ENCODE measurements around the gene KIRREL3.

KIRREL3 gene

DNA sequence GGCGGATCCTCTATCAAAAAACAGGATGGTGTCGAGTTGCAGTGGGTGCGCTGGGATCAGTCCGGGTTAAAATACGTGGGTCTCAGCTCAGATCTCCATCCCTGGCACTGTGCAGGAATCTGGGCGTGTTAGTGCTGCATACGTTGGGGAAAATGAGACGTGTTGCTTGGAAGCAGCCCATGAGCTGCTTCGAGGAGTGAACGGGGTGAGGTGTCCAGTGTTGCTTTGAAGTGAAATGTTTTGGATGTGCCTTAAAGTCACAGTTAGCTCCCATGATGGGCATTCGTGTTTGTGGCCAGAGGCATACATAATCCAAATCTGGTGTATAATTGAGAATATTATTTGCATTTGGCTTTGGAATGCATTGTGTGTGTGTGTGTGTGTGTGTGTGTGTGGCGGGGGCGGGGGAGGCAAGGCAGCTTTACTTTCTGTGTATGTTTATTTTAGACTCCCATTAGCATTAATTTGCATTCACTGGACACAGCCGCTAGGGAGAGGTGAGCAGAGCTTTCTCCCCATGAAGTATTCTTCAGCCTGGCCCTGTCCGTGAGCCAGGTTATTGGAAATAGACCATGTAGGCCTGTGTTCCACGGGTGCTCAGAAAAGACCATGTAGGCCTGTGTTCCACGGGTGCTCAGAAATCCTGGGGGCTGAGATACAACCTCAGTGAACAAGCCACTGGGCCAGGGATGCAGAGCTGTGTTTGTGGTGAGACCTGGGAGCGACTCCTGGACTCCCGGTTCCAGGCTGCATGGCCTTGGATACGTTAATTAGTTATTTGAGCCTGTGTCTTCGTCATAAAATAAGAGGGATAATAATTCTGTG, 510.5 kb downstream of the KIRREL3 start:
- Histone ChIP-seq H3K9ac (ENCODE audit: low read depth, low read length, poor library complexity) (no peak overlapping the region), H4K91ac (ENCODE audit: low read depth, low read length, poor library complexity) (no peak overlapping the region), H2BK5ac (ENCODE audit: low read length) (no peak overlapping the region), H3K27ac (replicated peaks; ENCODE audit: low read length) (no peak overlapping the region), H3K4me2 (ENCODE audit: insufficient read depth, low read length, poor library complexity, severe bottlenecking) (no peak overlapping the region), H3K27me3 (ENCODE audit: control insufficient read depth in 3 of 3, insufficient read depth in 3 of 3, low read depth in 1 of 3, low read length in 3 of 3) (peaks cover 0 to 11% (median 0%) of the 10 kb centered on the region in 3 experiments), H2AFZ (ENCODE audit: low read length) (no peak overlapping the region), H2BK12ac (ENCODE audit: low read length) (no peak overlapping the region), H2BK120ac (ENCODE audit: low read depth, low read length) (no peak overlapping the region), H3K79me1 (ENCODE audit: low read depth, low read length) (no peaks in the 10 kb centered on the region), H3K36me3 (replicated peaks in 1 of 2; ENCODE audit: control insufficient read depth in 2 of 2, insufficient read depth in 2 of 2, low read length in 2 of 2) (no peaks in the 10 kb centered on the region), H3K9me3 (replicated peaks in 1 of 2; ENCODE audit: control insufficient read depth in 2 of 2, insufficient read depth in 1 of 2, low read depth in 1 of 2, low read length in 2 of 2) (no peaks in the 10 kb centered on the region), H2BK15ac (ENCODE audit: low read length) (no peak overlapping the region), H3K14ac (ENCODE audit: low read length) (no peak overlapping the region), H3K23ac (ENCODE audit: low read depth, low read length, poor library complexity) (no peak overlapping the region), H3K4ac (ENCODE audit: low read length) (no peak overlapping the region), H4K8ac (ENCODE audit: low read depth, low read length) (no peak overlapping the region), H2AK5ac (ENCODE audit: low read depth, low read length) (no peak overlapping the region), H3K18ac (ENCODE audit: low read length) (no peak overlapping the region), H3K4me3 (ENCODE audit: low read length in 2 of 2) (no peak overlapping the region), H3K4me1 (ENCODE audit: control insufficient read depth in 2 of 2, insufficient read depth in 1 of 2, low read depth in 1 of 2, low read length in 2 of 2) (peaks cover 0 to 12% of the 10 kb centered on the region in 2 donors)
- WGBS, 2 donors (ENCODE audit: extremely low coverage in 2 of 2, insufficient read length in 2 of 2, insufficient replicate concordance in 1 of 2), result no CpG with 5 or more reads among the region's 21 CpGs
- DNase-seq (ENCODE audit: low spot score), result no peak

DNA sequence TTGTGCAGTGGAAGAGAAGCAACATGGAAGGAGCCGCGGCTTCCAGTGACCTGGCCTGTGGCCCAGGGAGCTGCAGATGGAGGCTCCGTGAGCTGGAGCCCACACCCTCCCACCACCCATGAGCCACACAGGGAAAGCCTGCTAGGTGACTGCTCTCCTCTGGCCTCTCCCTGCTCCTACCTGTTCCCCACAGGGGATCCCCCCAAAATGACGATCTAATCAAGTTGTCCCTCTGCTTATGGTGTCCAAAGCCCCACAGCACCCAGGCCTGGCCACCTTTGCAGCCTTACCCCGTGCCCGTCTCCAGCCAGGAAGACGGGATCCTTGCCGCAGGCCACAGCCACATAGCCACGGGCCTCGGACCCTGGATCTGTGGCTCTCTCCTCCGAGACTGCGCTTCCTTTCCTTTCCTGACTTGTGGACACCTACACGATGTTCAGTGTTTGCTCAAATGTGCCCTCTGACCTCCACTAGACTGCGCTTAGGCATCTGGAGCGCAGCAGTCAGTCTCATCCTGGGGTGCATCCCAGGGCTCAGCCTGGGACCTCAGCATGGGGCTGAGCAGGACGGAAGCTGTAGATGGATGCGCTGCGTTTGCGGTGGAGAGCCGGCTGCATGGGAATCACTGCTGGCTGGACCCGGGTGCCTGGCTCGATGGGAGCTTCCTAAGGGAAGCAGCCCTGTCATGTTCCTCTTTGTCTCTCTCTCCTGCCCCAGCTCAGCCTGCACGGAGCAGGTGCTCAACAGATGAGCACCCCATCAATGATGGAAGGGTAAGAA, 511.8 kb downstream of the KIRREL3 start:
- Histone ChIP-seq H3K23ac (ENCODE audit: low read depth, low read length, poor library complexity) (no peak overlapping the region), H3K79me1 (ENCODE audit: low read depth, low read length) (no peaks in the 10 kb centered on the region), H3K18ac (ENCODE audit: low read length) (peak overlapping the region; percentile 61), H3K4me3 (ENCODE audit: low read length in 2 of 2) (no peak overlapping the region), H2AK5ac (ENCODE audit: low read depth, low read length) (peak overlapping the region; percentile 53), H2AFZ (ENCODE audit: low read length) (no peak overlapping the region), H2BK15ac (ENCODE audit: low read length) (no peak overlapping the region), H3K4ac (ENCODE audit: low read length) (peak overlapping the region; percentile 10), H3K27ac (replicated peaks; ENCODE audit: low read length) (no peak overlapping the region), H4K8ac (ENCODE audit: low read depth, low read length) (no peak overlapping the region), H2BK5ac (ENCODE audit: low read length) (no peak overlapping the region), H2BK120ac (ENCODE audit: low read depth, low read length) (no peak overlapping the region), H2BK12ac (ENCODE audit: low read length) (peak overlapping the region; percentile 17), H3K9me3 (replicated peaks in 1 of 2; ENCODE audit: control insufficient read depth in 2 of 2, insufficient read depth in 1 of 2, low read depth in 1 of 2, low read length in 2 of 2) (no peaks in the 10 kb centered on the region), H3K36me3 (replicated peaks in 1 of 2; ENCODE audit: control insufficient read depth in 2 of 2, insufficient read depth in 2 of 2, low read length in 2 of 2) (no peaks in the 10 kb centered on the region), H3K4me2 (ENCODE audit: insufficient read depth, low read length, poor library complexity, severe bottlenecking) (no peak overlapping the region), H3K9ac (ENCODE audit: low read depth, low read length, poor library complexity) (no peak overlapping the region), H3K4me1 (ENCODE audit: control insufficient read depth in 2 of 2, insufficient read depth in 1 of 2, low read depth in 1 of 2, low read length in 2 of 2) (peaks cover 0 to 17% of the 10 kb centered on the region in 2 donors), H3K27me3 (ENCODE audit: control insufficient read depth in 3 of 3, insufficient read depth in 3 of 3, low read depth in 1 of 3, low read length in 3 of 3) (peaks cover 0 to 8% (median 0%) of the 10 kb centered on the region in 3 experiments), H4K91ac (ENCODE audit: low read depth, low read length, poor library complexity) (peak overlapping the region; percentile 28), H3K14ac (ENCODE audit: low read length) (peak overlapping the region; percentile 60)
- no CpG with 5 or more reads among the region's 23 CpGs for WGBS, 2 donors (ENCODE audit: extremely low coverage in 2 of 2, insufficient read length in 2 of 2, insufficient replicate concordance in 1 of 2)
- DNase-seq (ENCODE audit: low spot score), result no peak

DNA sequence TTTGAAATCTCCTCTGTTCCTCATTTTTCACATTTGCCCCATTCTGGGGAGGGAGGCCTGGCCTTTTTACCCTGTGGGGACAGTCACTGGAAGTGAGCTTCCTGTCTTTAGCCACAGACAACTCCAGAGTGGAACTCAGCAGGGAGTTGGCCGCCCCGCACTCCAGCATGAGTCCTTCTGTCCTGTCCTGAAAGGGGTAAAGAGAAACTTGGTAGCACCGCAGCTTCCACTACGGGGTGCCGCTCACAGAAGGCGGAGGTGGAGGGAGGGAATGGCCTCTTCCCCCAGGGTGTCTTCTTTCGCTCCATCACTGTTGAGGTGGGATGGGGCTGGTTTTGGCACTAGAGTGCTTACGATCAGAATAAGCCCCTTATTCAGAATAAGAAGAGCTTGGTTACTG, 512.9 kb downstream of the KIRREL3 start:
- H4K91ac ChIP-seq (ENCODE audit: low read depth, low read length, poor library complexity), result no peak overlapping the region
- H3K9me3 ChIP-seq (replicated peaks in 1 of 2; ENCODE audit: control insufficient read depth in 2 of 2, insufficient read depth in 1 of 2, low read depth in 1 of 2, low read length in 2 of 2), result no peaks in the 10 kb centered on the region
- WGBS, 2 donors (ENCODE audit: extremely low coverage in 2 of 2, insufficient read length in 2 of 2, insufficient replicate concordance in 1 of 2), result no CpG with 5 or more reads among the region's 8 CpGs
- no peak overlapping the region for H3K4me2 ChIP-seq (ENCODE audit: insufficient read depth, low read length, poor library complexity, severe bottlenecking)
- peaks cover 0 to 25% of the 10 kb centered on the region in 2 donors for H3K4me1 ChIP-seq (ENCODE audit: control insufficient read depth in 2 of 2, insufficient read depth in 1 of 2, low read depth in 1 of 2, low read length in 2 of 2)
- no peaks in the 10 kb centered on the region for H3K79me1 ChIP-seq (ENCODE audit: low read depth, low read length)
- no peak overlapping the region for H2AK5ac ChIP-seq (ENCODE audit: low read depth, low read length)
- peaks cover 0 to 13% (median 0%) of the 10 kb centered on the region in 3 experiments for H3K27me3 ChIP-seq (ENCODE audit: control insufficient read depth in 3 of 3, insufficient read depth in 3 of 3, low read depth in 1 of 3, low read length in 3 of 3)
- H2BK5ac ChIP-seq (ENCODE audit: low read length), result no peak overlapping the region
- no peak for DNase-seq (ENCODE audit: low spot score)
- no peak overlapping the region for H2BK12ac ChIP-seq (ENCODE audit: low read length)
- H4K8ac ChIP-seq (ENCODE audit: low read depth, low read length), result no peak overlapping the region
- H3K4me3 ChIP-seq (ENCODE audit: low read length in 2 of 2), result no peak overlapping the region
- no peak overlapping the region for H3K4ac ChIP-seq (ENCODE audit: low read length)
- H2BK15ac ChIP-seq (ENCODE audit: low read length), result no peak overlapping the region
- H2AFZ ChIP-seq (ENCODE audit: low read length), result no peak overlapping the region
- H3K36me3 ChIP-seq (replicated peaks in 1 of 2; ENCODE audit: control insufficient read depth in 2 of 2, insufficient read depth in 2 of 2, low read length in 2 of 2), result no peaks in the 10 kb centered on the region
- no peak overlapping the region for H2BK120ac ChIP-seq (ENCODE audit: low read depth, low read length)
- H3K14ac ChIP-seq (ENCODE audit: low read length), result no peak overlapping the region
- no peak overlapping the region for H3K23ac ChIP-seq (ENCODE audit: low read depth, low read length, poor library complexity)
- no peak overlapping the region for H3K9ac ChIP-seq (ENCODE audit: low read depth, low read length, poor library complexity)
- no peak overlapping the region for H3K27ac ChIP-seq (replicated peaks; ENCODE audit: low read length)
- no peak overlapping the region for H3K18ac ChIP-seq (ENCODE audit: low read length)

Measured in neuronal stem cell (in vitro differentiated cells).